ENCODE results near the gene ARMC10. TPM values are rescaled to one million over a fixed set of nuclear protein-coding genes. Genes with fewer than 3 reads are reported as not detected.
"Not testable (repeated sequence)": the region's sequence is repeated elsewhere in the genome, so short reads cannot be mapped to it uniquely, and the experiment has no call there.

The ARMC10 gene
- total and polyA plus RNA-seq, 12 donors = 15.6 to 57.9 (median 44.0) TPM

DNA sequence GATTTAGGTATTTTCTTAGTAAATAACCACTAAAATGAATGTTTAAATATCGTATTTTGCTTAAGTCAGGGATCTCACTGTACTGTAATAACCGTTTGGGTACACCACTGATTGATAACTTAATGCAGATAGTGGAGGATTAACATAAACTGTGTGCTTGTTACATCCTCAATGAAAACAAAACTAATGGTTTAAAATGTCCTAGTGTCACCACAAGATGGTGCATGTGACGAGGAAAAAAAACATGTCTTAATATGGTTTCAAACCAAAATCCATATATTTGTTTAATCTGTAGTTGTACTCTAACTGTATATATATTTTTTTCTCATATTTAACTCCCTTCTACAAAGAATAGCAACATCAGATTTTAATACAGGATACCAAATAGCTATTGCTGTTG is 19.2 kb downstream of the ARMC10 start:
- Histone ChIP-seq H3K9me3 (replicated peaks in 1 of 3) (no peaks in the 10 kb centered on the region), H3K36me3 (replicated peaks in 1 of 2) (no peaks in the 10 kb centered on the region), H3K27me3 (no peaks in the 10 kb centered on the region), H3K27ac (no peak overlapping the region), H3K4me3 (no peak overlapping the region), H3K4me1 (replicated peaks in 1 of 2) (no peaks in the 10 kb centered on the region)
- intact Hi-C loops (cut with DNase I) = no loop called here
- 34 to 39% (median 38%) methylated on average over 3 of the region's 3 CpGs for WGBS, 4 donors
- TF ChIP-seq POLR2A (IDR thresholded peaks at IDR 0.05) (no peak), CTCF (IDR thresholded peaks at IDR 0.05) (peak in 1 of 6 experiments; percentile 29)
- no peak for DNase-seq

GRCh38 chr7:103095558-103095957 is 20.6 kb downstream of the ARMC10 start:
- H3K36me3 ChIP-seq (replicated peaks in 1 of 2); H3K27me3 ChIP-seq; intact Hi-C loops (cut with DNase I); H3K4me1 ChIP-seq (replicated peaks in 1 of 2); DNase-seq; H3K9me3 ChIP-seq (replicated peaks in 1 of 3); H3K27ac ChIP-seq; H3K4me3 ChIP-seq: not testable (repeated sequence)
- 96 to 100% (median 98%) methylated on average over 2 of the region's 2 CpGs for WGBS, 4 donors

DNA sequence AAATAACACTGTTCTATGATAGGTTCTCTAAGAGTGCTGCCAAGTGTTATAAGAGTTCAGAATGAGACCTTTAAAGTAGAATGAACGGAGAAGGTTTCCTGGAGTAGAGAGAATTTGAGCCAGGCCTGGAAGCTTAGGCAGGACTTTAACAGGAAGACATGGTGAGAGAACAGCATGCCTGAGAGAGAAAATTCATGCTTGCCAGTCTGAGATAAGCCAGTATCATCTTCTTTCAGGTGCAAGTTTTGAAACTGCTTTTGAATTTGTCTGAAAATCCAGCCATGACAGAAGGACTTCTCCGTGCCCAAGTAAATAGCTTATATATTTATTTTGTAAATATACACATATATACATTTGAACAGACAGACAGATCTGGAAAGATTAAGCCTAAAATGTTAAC is 22.1 kb downstream of the ARMC10 start:
- Histone ChIP-seq H3K36me3 (replicated peaks in 1 of 2) (peaks cover 0 to under 1% of the 10 kb centered on the region in 2 donors), H3K27me3 (no peaks in the 10 kb centered on the region), H3K4me3 (no peak overlapping the region), H3K9me3 (replicated peaks in 1 of 3) (no peaks in the 10 kb centered on the region), H3K27ac (no peak overlapping the region), H3K4me1 (replicated peaks in 1 of 2) (no peaks in the 10 kb centered on the region)
- 92 to 98% (median 96%) methylated on average over 2 of the region's 2 CpGs for WGBS, 4 donors
- TF ChIP-seq CTCF (IDR thresholded peaks at IDR 0.05) (no peak), POLR2A (IDR thresholded peaks at IDR 0.05) (no peak)
- DNase-seq = no peak
- intact Hi-C loops (cut with DNase I) = no loop called here

DNA sequence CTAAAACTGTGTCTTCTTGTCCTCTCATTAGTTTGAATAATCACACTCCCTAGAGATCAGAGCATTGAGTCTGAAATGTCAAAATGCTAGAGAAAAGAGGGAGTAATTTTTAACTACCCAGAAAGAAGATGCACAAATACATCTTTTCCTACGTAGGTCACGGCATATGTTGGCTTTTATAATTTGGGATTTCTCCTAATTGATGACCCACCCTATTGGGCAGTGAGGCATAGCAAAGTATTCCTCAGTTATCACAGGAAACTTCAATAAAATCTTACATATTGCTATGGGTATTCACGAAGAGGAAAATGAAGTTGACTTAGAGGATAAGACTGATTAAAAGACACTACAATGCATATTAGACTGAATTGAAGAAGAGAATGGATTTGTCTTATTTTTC is 25.4 kb downstream of the ARMC10 start:
- H3K27ac ChIP-seq = no peak overlapping the region
- H3K4me1 ChIP-seq (replicated peaks in 1 of 2) = no peaks in the 10 kb centered on the region
- H3K27me3 ChIP-seq = no peaks in the 10 kb centered on the region
- WGBS, 4 donors = 61 to 64% (median 63%) methylated on average over 3 of the region's 3 CpGs
- intact Hi-C loops (cut with DNase I) = no loop called here
- no peak overlapping the region for H3K4me3 ChIP-seq
- peaks cover 0 to 12% of the 10 kb centered on the region in 2 donors for H3K36me3 ChIP-seq (replicated peaks in 1 of 2)
- no peak for DNase-seq
- TF ChIP-seq POLR2A (IDR thresholded peaks at IDR 0.05) (no peak), CTCF (IDR thresholded peaks at IDR 0.05) (no peak)
- H3K9me3 ChIP-seq (replicated peaks in 1 of 3) = no peaks in the 10 kb centered on the region

- TF ChIP-seq POLR2A (IDR thresholded peaks at IDR 0.05) (no peak), CTCF (IDR thresholded peaks at IDR 0.05) (no peak)
- Histone ChIP-seq H3K4me3 (no peak overlapping the region), H3K9me3 (replicated peaks in 1 of 3) (no peaks in the 10 kb centered on the region), H3K27ac (no peak overlapping the region), H3K27me3 (no peaks in the 10 kb centered on the region), H3K4me1 (replicated peaks in 1 of 2) (peaks cover 0 to 6% of the 10 kb centered on the region in 2 donors), H3K36me3 (replicated peaks in 1 of 2) (peaks cover 0 to 12% of the 10 kb centered on the region in 2 donors)
- WGBS, 4 donors = 43 to 49% (median 47%) methylated on average over 2 of the region's 2 CpGs
- intact Hi-C loops (cut with DNase I) = no loop called here
- no peak for DNase-seq
These were observed 26.6 kb downstream of the ARMC10 start for GRCh38 chr7:103101543-103101942.

Measured in adrenal gland (tissue), 12 donors.